Liver (tissue), 9 donors: ENCODE measurements around the gene SPEG. TPM values are rescaled to one million over a fixed set of nuclear protein-coding genes. Genes with fewer than 3 reads are reported as not detected.

Experiments used
- DNase-seq: peaks from one replicate; pipeline ENCODE4 v3.0.0-alpha.2; 2017; ENCODE audit warnings: low spot score
- H3K27ac ChIP-seq, 2 donors: one replicate each; pipeline ENCODE4 v1.7.0; 2013; ENCODE audit warnings: inconsistent platforms in 2 of 2, low read length in 2 of 2, control low read depth in 1 of 2, low read depth in 1 of 2, mild to moderate bottlenecking in 1 of 2
- H3K27me3 ChIP-seq, 4 donors: one replicate each; pipeline versions ENCODE4 v1.6.1 to v1.7.0; 2013; ENCODE audit warnings: low read length in 3 of 4, inconsistent platforms in 1 of 4, mild to moderate bottlenecking in 1 of 4, moderate library complexity in 1 of 4; ENCODE audit not compliant: control insufficient read depth in 4 of 4, insufficient read depth in 4 of 4
- H3K36me3 ChIP-seq, 4 donors: one replicate each; pipeline versions ENCODE4 v1.6.1 to v1.7.0; 2013; ENCODE audit warnings: low read length in 3 of 4, mild to moderate bottlenecking in 3 of 4, low read depth in 1 of 4, moderate library complexity in 1 of 4; ENCODE audit not compliant: control insufficient read depth in 4 of 4, insufficient read depth in 3 of 4
- H3K4me1 ChIP-seq, 4 donors: one replicate each; pipeline versions ENCODE4 v1.6.1 to v1.7.0; 2013; ENCODE audit warnings: low read length in 3 of 4, mild to moderate bottlenecking in 3 of 4, moderate library complexity in 1 of 4; ENCODE audit not compliant: control insufficient read depth in 4 of 4, insufficient read depth in 4 of 4
- H3K4me3 ChIP-seq, 3 donors: one replicate each; pipeline versions ENCODE4 v1.6.1 to v1.7.0; 2013; ENCODE audit warnings: low read length in 3 of 3, control low read depth in 1 of 3, low read depth in 1 of 3, mild to moderate bottlenecking in 1 of 3
- H3K9ac ChIP-seq, 2 donors: one replicate each; pipeline ENCODE4 v1.7.0; 2013; ENCODE audit warnings: low read length in 2 of 2, mild to moderate bottlenecking in 2 of 2, moderate library complexity in 2 of 2, control low read depth in 1 of 2, low read depth in 1 of 2
- H3K9me3 ChIP-seq, 4 donors: one replicate each; pipeline versions ENCODE4 v1.6.1 to v1.7.0; 2013; ENCODE audit warnings: low read length in 3 of 4; ENCODE audit not compliant: control insufficient read depth in 4 of 4
- EGR1 ChIP-seq, 2 donors: IDR thresholded peaks; 2 replicates each; pipeline ENCODE4 v1.6.1; 2016 to 2018; ENCODE audit warnings: antibody characterized with exemption in 2 of 2, low read depth in 2 of 2
- FOXA1 ChIP-seq: IDR thresholded peaks from 2 replicates; pipeline ENCODE4 v1.6.1; 2016; ENCODE audit warnings: antibody characterized with exemption
- FOXA2 ChIP-seq: IDR thresholded peaks from 2 replicates; pipeline ENCODE4 v1.6.1; 2016; ENCODE audit warnings: antibody characterized with exemption
- GABPA ChIP-seq, 2 donors: IDR thresholded peaks in 1 of 2; conservative IDR thresholded peaks in 1 of 2; 2 replicates each; pipeline ENCODE4 v1.6.1; 2016; ENCODE audit warnings: antibody characterized with exemption in 2 of 2, mild to moderate bottlenecking in 1 of 2, moderate library complexity in 1 of 2
- HNF4A ChIP-seq, 2 donors: conservative IDR thresholded peaks; 2 replicates each; pipeline ENCODE4 v1.6.1; 2016; ENCODE audit warnings: antibody characterized with exemption in 2 of 2, mild to moderate bottlenecking in 2 of 2
- HNF4G ChIP-seq: IDR thresholded peaks from 2 replicates; pipeline ENCODE4 v1.6.1; 2016; ENCODE audit warnings: antibody characterized with exemption
- JUND ChIP-seq, 2 donors: IDR thresholded peaks; 2 replicates each; pipeline ENCODE4 v1.6.1; 2016; ENCODE audit warnings: antibody characterized with exemption in 2 of 2
- NR2F2 ChIP-seq: IDR thresholded peaks from 2 replicates; pipeline ENCODE4 v1.6.1; 2016; ENCODE audit warnings: antibody characterized with exemption
- RXRA ChIP-seq, 2 donors: IDR thresholded peaks; 2 replicates each; pipeline ENCODE4 v1.6.1; 2017 to 2018; ENCODE audit warnings: antibody characterized with exemption in 2 of 2, mild to moderate bottlenecking in 1 of 2
- TAF1 ChIP-seq: conservative IDR thresholded peaks from 2 replicates; pipeline ENCODE4 v1.6.1; 2016; ENCODE audit warnings: antibody characterized with exemption, mild to moderate bottlenecking
- YY1 ChIP-seq: IDR thresholded peaks from 2 replicates; pipeline ENCODE4 v1.6.1; 2016; ENCODE audit warnings: antibody characterized with exemption, mild to moderate bottlenecking
- WGBS: extraction: QIAGEN DNeasy Blood & Tissue Kit; methylation state at CpG from one replicate; pipeline ENCODE4 v1.1.7; 2013; 5-methylcytosine and 5-hydroxymethylcytosine counted together
- polyA plus RNA-seq, 2 donors: library from polyadenylated mRNA; stranded (reverse) in 1 of 2; unstranded in 1 of 2; fragments of 200-250 nt in 1 of 2; fragments of >200 nt in 1 of 2; fragmentation: Nextera tagmentation in 1 of 2; extraction: Ambion mirVana in 1 of 2; gene quantifications; one replicate each; pipeline versions ENCODE4 v1.2.1 to v1.2.3, GENCODE V29; 2013 to 2015
- total RNA-seq, 2 donors: library from RNA; depleted of rRNA; stranded (reverse); fragments of >200 nt; gene quantifications; one replicate each; pipeline ENCODE4 v1.2.3, GENCODE V29; 2014
- TF ChIP-seq, protein P1 (sequence below): fragments of 150-350 bp; IDR thresholded peaks from 2 replicates; pipeline ENCODE4 v1.5.1; 2017; ENCODE audit warnings: improper control_type of control experiment, low read depth, low read length; ENCODE audit not compliant: missing input control
- TF ChIP-seq, protein P2 (sequence below): IDR thresholded peaks from 2 replicates; pipeline ENCODE4 v1.6.1; 2016; ENCODE audit warnings: antibody characterized with exemption, mild to moderate bottlenecking
- TF ChIP-seq, protein P3 (sequence below): IDR thresholded peaks from 2 replicates; pipeline ENCODE4 v1.6.1; 2016; ENCODE audit warnings: antibody characterized with exemption
- TF ChIP-seq, protein P4 (sequence below): IDR thresholded peaks from 2 replicates; pipeline ENCODE4 v1.6.1; 2016; ENCODE audit warnings: antibody characterized with exemption
- donor health status: healthy.
- donor health status: healthy.
- donor health status: healthy.
- donor health status: healthy.
- donor health status: healthy.

The SPEG gene
- total and polyA plus RNA-seq, 4 donors = 0.51 to 0.96 (median 0.66) TPM

DNA sequence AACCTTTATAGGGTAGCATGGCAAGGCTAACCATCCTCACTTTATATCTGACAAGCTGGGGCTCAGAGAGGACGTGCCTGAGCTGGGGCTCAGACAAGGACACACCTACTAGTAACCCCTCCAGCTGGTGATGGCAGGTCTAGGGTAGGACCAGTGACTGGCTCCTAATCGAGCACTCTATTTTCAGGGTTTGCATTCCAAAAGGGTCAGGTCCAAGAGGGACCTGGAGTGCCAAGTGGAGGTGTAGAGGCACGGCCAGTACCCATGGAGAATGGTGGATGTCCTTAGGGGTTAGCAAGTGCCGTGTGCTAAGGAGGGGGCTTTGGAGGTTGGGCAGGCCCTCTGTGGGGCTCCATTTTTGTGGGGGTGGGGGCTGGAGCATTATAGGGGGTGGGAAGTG lies 17.7 kb upstream of the SPEG start:
- peaks cover 0 to 6% (median 1%) of the 10 kb centered on the region in 4 donors for H3K27me3 ChIP-seq
- H3K9me3 ChIP-seq = no peaks in the 10 kb centered on the region
- DNase-seq = no peak
- H3K4me1 ChIP-seq = peaks cover 0 to 9% (median 3%) of the 10 kb centered on the region in 4 donors
- H3K9ac ChIP-seq = no peak overlapping the region
- no peak overlapping the region for H3K4me3 ChIP-seq
- H3K27ac ChIP-seq = no peak overlapping the region
- no peaks in the 10 kb centered on the region for H3K36me3 ChIP-seq
- TF ChIP-seq HNF4G (no peak), YY1 (no peak), FOXA2 (no peak), EGR1 (IDR thresholded peaks at IDR 0.05; ENCODE audit: low read depth in 2 of 2) (no peak), TAF1 (no peak), NR2F2 (no peak), FOXA1 (no peak), RXRA (IDR thresholded peaks at IDR 0.05) (no peak), HNF4A (conservative IDR thresholded peaks at IDR 0.05) (no peak), GABPA (IDR thresholded peaks at IDR 0.05 in 1 of 2, conservative IDR thresholded peaks at IDR 0.05 in 1 of 2) (no peak), JUND (IDR thresholded peaks at IDR 0.05) (no peak)
- TF ChIP-seq, protein P1, sequence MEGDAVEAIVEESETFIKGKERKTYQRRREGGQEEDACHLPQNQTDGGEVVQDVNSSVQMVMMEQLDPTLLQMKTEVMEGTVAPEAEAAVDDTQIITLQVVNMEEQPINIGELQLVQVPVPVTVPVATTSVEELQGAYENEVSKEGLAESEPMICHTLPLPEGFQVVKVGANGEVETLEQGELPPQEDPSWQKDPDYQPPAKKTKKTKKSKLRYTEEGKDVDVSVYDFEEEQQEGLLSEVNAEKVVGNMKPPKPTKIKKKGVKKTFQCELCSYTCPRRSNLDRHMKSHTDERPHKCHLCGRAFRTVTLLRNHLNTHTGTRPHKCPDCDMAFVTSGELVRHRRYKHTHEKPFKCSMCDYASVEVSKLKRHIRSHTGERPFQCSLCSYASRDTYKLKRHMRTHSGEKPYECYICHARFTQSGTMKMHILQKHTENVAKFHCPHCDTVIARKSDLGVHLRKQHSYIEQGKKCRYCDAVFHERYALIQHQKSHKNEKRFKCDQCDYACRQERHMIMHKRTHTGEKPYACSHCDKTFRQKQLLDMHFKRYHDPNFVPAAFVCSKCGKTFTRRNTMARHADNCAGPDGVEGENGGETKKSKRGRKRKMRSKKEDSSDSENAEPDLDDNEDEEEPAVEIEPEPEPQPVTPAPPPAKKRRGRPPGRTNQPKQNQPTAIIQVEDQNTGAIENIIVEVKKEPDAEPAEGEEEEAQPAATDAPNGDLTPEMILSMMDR = no peak
- TF ChIP-seq, protein P2, sequence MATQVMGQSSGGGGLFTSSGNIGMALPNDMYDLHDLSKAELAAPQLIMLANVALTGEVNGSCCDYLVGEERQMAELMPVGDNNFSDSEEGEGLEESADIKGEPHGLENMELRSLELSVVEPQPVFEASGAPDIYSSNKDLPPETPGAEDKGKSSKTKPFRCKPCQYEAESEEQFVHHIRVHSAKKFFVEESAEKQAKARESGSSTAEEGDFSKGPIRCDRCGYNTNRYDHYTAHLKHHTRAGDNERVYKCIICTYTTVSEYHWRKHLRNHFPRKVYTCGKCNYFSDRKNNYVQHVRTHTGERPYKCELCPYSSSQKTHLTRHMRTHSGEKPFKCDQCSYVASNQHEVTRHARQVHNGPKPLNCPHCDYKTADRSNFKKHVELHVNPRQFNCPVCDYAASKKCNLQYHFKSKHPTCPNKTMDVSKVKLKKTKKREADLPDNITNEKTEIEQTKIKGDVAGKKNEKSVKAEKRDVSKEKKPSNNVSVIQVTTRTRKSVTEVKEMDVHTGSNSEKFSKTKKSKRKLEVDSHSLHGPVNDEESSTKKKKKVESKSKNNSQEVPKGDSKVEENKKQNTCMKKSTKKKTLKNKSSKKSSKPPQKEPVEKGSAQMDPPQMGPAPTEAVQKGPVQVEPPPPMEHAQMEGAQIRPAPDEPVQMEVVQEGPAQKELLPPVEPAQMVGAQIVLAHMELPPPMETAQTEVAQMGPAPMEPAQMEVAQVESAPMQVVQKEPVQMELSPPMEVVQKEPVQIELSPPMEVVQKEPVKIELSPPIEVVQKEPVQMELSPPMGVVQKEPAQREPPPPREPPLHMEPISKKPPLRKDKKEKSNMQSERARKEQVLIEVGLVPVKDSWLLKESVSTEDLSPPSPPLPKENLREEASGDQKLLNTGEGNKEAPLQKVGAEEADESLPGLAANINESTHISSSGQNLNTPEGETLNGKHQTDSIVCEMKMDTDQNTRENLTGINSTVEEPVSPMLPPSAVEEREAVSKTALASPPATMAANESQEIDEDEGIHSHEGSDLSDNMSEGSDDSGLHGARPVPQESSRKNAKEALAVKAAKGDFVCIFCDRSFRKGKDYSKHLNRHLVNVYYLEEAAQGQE = no peak
- 88% methylated on average over 4 of the region's 4 CpGs for WGBS

DNA sequence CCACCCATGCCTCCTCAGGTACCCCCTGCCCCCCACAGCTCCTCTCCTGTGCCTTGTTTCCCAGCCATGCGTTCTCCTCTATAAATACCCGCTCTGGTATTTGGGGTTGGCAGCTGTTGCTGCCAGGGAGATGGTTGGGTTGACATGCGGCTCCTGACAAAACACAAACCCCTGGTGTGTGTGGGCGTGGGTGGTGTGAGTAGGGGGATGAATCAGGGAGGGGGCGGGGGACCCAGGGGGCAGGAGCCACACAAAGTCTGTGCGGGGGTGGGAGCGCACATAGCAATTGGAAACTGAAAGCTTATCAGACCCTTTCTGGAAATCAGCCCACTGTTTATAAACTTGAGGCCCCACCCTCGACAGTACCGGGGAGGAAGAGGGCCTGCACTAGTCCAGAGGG lies 17.3 kb upstream of the SPEG start:
- H3K4me3 ChIP-seq = no peak overlapping the region
- H3K9me3 ChIP-seq = no peaks in the 10 kb centered on the region
- no peak overlapping the region for H3K9ac ChIP-seq
- H3K27me3 ChIP-seq = peaks cover 0 to 6% (median 1%) of the 10 kb centered on the region in 4 donors
- TF ChIP-seq JUND (IDR thresholded peaks at IDR 0.05) (no peak), NR2F2 (no peak), EGR1 (IDR thresholded peaks at IDR 0.05; ENCODE audit: low read depth in 2 of 2) (no peak), FOXA2 (no peak), TAF1 (no peak)
- TF ChIP-seq, protein P3, sequence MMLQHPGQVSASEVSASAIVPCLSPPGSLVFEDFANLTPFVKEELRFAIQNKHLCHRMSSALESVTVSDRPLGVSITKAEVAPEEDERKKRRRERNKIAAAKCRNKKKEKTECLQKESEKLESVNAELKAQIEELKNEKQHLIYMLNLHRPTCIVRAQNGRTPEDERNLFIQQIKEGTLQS = no peak
- TF ChIP-seq, protein P4, sequence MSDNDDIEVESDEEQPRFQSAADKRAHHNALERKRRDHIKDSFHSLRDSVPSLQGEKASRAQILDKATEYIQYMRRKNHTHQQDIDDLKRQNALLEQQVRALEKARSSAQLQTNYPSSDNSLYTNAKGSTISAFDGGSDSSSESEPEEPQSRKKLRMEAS = no peak
- no peaks in the 10 kb centered on the region for H3K36me3 ChIP-seq
- peaks cover 0 to 9% (median 3%) of the 10 kb centered on the region in 4 donors for H3K4me1 ChIP-seq
- DNase-seq = no peak
- no peak overlapping the region for H3K27ac ChIP-seq
- 80% methylated on average over 9 of the region's 9 CpGs for WGBS
